GM12891 (cell line): ENCODE results near the gene CAPZA3.

ENCODE experiments used
- POLR2A ChIP-seq: IDR thresholded peaks from 2 replicates; pipeline ENCODE4 v1.6.1; 2011; ENCODE audit warnings: low read depth, low read length, control low read depth
- POLR2AphosphoS5 ChIP-seq: IDR thresholded peaks from 2 replicates; pipeline ENCODE4 v1.6.1; 2011; ENCODE audit warnings: low read depth, low read length, control low read depth

DNA sequence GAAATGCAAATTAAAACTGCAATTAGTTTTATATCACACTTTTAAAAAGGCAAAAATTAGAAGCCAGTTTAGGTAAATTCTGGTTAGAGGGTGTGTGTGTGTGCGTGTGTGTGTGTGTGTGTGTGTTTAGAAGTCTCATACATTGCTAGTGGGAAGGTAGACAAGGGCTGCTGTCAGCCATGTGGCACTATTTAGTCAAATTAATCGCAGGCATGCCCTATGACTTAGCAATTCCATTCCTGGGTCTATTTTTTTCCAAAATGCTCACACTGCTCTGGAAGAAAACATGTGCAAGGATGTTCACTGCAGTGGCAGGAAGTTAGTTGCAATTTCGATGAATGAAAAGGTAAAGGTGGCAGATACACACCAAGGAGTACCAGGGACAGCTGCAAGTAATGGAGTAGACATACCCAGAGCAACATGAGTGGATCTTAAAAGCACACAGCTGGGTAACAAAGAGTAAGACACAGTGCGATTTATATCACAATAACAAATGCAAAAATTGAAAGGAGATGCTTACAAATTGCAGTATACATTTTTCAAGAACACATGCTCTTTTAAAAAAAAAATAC lies 11.6 kb downstream of the CAPZA3 start:
- no peak for TF ChIP-seq POLR2A
- no peak for TF ChIP-seq POLR2AphosphoS5
